Measurements from ENCODE around the gene GSTO1.

Gene GSTO1

DNA sequence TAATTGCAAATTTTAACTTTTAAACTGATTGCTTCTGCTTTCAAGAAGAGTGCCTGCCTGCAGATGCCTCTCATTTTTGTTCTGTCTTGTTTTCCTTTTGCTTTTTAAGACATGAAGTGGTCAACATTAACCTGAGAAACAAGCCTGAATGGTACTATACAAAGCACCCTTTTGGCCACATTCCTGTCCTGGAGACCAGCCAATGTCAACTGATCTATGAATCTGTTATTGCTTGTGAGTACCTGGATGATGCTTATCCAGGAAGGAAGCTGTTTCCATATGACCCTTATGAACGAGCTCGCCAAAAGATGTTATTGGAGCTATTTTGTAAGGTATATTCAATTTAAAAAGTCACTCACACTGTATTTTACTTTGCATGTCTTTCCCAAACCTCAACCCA, 23.1 kb downstream of the GSTO1 start:
- DNase-seq: no peak

DNA sequence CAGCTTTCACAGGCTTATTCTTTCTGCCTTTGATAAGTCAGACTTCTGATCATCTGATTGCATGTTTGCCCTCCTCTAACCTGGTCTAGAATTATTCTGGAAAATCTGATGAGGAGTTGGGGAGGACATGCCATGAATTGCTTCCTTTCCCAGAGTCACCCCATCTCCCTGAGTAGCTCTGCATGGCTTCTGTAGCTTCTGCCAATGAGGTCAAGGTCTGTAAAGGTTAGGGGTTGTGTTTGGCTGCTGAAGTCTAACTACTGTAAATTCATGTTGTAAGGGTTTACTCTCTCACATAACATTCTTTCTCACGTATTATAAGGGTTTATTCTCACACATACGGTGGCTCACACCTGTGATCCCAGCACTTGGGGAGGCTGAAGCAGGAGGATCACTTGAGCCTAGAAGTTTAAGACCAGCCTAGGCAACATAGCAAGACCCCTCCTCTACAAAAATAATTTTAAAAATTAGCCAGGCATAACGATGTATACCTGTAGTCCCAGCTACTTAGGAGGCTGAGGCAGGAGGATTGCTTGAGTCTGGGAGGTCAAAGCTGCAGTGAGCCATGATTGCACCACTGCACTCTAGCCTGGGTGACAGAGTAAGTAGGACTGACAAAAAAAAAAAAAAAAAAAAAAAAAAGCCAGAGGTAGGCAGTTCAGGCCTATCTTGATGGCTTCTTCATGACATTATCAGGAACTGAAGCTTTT, 25.0 kb downstream of the GSTO1 start:
- DNase-seq: no peak

DNA sequence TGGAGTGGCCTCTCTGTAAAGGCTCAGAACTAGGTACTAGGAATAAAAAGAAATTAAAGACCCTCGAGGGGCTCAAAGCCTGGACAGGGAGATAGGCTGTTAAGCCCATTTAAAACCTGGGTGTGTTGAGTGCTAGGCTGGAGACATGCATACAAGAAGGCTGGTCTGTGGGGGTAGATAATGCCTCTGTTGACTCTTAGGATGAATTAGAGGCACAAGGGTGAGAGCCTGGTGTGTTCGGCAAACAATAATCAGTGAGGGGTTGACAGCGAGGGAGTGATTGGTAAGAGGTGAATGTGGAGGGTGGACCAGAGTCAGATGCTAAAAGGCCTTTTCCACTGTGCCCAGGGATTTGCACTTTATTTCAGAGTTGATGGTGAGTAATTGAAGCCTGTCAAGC, 27.0 kb downstream of the GSTO1 start:
- no peak for DNase-seq

DNA sequence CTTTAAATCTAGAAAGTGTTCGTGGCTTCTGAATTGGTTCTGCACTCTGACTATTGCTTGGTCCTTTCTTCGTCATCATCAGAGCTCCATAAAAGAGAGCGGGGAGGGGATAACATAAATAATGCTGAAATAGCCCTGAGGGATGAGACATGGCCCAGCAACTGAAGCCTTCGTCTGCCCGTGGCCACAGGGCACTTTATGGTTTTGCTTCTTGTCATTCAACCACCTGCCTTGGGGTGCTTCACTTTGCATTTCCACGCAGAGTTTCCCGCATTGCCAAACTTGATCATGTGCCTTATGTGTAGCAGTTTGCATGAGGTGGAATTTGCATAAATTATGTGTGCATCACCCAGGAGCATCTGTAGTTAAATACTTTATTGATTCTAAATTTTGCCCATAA, 30.2 kb downstream of the GSTO1 start:
- DNase-seq: no peak

DNA sequence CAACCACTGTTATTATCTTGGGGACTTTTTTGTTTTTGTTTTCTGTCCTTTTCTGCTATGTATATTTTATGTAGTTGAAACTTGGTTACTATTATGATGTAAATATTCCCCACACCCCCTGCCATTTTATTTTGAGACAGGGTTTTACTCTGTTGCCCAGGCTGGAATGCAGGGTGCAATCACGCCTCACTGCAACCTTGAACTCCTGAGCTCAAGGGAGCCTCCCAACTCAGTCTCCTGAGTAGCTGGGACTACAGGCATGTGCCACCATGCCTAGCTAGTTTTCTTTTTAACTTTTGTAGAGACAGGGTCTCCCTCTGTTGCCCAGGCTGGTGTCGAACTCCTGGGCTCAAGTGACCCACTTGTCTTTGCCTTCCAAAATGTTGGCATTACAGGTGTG, 32.2 kb downstream of the GSTO1 start:
- DNase-seq: no peak

DNA sequence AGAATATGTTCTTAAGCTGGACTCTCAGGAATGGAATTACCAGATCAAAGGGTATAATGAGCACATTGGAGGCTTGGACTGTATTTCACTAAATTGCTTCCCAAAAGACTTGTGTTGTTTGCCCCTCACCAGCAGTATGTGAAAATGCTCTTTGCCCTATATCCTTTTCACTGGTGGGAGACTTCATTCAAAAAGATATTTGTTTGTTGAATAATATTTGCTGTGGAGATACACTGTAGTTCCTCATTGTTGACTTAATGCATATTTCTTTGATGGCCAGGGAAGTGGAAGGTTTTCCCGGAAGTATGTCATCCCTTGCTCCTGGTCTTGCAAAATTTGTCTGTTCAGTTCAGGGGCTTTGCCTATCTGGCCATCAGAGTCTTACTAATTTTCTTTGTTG, 33.7 kb downstream of the GSTO1 start:
- no peak for DNase-seq

DNA sequence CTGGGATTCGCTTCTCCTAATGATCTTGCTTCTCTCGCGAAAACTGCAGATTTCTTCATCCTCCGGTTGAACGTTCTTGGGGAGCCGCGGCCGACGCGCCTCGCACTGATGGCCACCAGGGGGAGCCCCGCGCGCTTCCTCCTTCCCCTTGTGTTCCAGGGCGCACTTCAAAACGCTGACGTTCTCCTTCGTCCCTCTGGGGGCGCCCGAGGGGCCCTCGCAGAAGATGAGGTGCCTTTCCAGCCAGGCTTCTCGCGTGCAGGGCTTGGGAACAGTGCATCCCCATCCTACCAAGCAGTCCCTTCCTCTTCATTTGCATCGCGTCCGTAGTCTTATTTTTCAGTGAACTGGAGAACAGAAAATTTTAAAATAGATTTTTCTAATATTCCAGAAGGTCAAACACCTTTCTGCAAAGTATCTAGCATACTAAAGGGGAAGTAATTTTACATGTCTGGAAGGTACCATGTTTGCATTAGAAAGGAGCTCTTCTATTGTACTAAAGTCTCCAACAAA, 36.8 kb downstream of the GSTO1 start:
- DNase-seq: peak; percentile 89

DNA sequence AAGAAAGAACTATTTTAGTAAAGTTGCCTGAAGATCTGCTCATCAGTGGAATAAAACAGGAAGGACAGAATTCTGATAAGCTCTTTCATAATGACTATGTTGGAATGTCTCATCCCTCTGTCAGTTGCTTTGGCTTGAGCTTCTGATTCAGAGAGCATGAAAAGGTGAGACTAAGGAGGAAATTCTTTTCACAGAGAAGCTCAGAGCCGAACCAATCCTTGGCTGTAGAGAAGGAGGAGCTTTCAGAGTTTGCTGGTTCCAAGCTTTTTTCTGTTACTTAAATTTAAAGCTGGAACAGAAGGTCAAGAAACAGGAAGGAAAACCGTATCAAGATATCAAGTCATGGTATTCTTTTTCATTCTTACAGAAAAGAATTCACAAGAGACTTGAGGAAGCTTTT, 38.3 kb downstream of the GSTO1 start:
- peak; percentile 23 for DNase-seq

DNA sequence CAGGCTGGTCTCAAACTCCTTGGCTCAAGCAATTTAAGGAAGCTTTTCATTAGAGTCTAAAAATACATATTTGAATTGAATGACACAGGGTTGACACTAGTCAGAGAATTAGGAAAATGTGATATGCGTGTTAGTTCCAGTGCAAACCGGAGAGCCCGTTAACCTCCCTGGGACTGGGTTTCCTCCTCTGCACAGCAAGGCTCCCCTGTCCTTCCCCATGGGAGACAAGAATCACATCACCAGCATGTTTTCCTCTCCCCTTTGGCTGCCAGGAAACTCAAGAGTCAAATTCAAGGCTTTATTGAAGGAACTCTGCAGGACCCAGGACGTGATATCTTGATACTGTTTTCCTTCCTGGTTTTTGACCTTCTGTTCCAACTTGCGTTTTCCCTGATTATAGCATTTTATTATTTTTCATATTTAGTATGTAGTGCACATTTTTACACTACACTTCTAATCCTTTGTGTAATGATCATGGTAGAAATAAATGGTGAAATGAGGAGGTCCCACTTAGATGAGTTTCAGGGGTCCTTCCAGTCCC, 39.2 kb downstream of the GSTO1 start:
- no peak for DNase-seq

DNA sequence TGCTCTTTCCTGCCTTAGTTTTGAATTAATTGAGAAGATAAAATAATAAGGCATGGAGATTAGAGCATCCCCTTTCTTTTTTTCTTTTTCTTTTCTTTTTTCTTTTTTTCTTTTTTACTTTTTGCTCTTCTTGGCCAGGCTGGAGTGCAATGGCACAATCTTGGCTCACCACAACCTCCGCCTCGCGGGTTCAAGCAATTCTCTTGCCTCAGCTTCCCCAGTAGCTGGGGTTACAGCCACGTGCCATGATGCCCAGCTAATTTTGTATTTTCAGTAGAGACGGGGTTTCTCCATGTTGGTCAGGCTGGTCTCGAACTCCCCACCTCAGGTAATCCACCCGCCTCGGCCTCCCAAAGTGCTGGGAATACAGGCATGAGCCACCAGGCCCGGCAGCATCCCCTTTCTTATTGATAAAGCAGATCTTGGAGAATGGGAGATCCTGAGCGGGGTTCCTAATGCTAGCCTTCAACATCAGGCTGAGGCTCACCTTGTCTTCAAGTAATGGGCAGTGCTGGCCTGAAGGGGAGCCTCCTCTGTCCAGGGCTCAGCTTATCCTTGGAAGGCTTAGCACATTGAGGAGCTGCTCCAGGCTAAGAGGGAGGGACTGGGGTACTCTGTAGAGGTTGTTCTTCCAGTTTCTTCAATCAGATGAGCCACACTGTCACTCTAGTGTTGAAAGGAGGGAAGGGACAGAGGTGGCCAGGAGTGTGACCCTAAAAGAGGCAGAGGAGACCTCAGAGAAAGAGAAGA, 42.2 kb downstream of the GSTO1 start:
- no peak for DNase-seq

DNA sequence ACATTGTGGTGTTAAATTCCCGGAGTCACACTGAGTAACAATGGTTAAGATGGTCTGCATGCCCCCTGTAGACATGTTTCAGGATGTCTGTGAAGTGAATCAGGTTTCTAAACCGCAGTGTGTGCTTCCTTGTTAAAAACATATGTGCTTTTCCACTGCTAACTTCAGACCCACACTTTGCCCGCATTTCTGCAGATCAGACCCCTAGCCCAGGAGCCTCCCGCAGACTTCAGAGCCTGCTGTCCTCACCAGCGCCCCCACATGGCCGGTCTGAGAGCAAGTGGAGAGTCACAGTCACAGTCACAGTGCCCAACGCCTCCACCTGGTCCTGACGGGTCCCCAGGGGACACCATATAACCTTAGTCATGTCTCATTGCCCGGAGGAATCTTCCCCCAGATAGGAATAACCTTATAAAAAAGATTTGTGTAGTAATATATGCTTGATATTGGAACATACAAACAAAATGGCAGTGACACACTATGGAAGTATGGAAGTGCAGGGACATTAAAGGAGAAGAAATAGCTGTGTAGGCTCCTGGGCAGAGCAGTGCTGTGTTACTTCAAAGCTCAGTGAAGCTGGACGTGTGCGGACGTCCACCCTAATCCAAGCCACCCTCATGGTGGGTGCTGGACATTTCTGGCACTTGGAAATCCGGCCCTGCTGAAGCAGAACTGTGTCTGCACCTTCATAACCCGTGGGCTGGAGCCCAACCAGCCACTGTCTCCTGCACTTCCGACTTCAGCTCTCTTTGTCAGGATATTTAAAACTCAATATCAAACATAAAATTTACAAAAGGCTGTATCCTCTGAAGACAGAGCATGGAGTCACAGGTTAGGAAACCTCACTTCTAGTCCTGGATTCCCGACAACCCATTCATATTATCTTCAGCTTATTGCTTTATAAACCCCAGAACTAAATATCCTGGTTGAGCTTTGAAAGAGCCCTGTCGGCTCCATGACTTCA, 43.3 kb downstream of the GSTO1 start:
- DNase-seq: peak; percentile 31

DNA sequence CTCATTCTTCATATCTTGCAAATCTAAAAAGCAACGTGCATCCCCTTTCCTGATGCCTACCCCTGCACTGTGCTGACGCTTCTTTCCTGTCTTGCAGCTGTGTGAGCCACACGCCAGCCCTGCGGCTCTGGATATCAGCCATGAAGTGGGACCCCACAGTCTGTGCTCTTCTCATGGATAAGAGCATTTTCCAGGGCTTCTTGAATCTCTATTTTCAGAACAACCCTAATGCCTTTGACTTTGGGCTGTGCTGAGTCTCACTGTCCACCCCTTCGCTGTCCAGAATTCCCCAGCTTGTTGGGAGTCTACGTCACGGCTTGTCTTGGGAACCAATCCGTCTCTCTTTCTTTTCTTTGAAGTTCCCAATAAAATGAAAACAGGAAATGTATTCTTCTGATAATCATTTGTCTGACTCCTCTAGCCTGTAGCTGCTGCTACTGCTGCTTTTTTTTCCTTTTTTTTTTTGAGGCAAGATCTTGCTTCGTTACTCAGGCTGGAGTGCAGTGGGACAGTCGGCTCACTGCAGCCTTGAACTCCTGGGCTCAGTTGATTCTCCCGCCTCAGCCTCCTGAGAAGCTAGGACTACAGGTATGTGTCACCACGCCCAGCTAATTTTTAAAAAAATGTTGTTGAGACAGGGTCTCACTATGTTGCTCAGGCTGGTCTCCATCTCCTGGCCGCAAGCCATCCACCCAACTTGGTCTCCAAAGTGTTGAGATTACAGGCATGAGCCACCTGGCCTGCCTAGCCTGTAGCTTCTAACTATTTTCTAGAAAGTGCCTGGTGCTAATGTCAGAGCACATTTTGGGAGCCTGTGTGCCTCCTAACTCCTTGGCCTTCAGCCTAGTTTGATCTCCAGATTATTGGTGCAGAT, 44.6 kb downstream of the GSTO1 start:
- no peak for DNase-seq

DNA sequence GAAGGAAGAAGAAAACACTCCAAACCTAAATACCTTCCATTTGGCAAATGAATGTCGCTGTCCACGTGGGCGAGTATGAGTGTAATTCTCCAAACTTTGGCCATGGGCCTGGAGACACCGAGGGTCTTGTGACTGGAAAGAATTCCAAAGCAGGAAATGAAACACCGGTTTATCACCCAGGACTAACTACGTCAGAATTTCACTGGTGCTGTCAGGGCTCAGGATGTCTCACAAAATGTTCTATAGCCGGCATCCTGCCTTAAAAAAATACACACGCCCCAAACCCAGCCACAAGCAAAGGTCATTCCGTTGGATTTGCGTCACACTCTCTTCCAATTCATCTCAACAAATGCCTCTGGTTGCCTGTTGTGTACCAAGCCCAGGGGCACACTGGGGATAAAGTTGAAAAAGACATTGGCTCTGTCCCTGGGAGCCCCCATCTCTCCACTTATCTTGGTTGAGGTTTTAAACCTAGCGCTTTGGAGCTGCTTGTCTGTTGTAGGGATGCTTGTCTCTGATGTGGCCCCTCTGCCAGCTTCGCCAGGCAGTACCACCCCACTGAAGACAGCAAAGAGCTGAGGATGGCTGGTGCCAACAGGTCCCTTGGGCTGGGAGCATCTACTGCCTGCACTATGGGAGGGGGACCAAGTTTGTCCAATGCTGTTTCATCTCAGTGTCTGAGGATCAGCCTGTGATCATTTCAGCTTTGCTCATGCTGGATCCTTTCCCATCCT, 45.5 kb downstream of the GSTO1 start:
- DNase-seq: no peak

DNA sequence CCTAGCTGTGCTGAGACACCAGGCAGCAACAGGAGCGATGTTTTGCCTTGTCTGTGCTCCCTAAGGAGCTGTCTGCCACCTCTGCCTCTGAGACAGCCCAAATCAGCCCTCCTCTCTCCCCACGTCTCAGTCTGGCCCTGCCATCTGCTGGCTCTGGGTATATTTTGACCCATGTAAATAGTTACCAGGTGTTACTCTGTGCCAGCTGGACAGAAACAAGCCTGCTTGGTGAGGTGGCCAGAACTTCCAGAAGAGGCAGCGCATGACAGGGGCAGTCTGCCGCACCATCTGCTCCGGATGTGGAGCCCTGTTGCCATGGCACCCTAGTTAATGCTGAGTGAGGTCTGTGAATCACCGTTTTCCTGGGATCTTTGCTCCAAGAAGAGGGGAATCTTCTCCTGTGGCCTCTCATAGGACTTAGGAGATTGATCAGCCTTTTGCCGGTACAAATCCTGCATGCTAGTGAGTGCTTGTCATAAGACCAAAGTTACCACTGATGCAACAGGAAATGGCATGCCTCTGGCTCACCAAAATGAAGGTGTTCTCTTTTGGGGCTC, 46.1 kb downstream of the GSTO1 start:
- DNase-seq: peak; percentile 32

DNA sequence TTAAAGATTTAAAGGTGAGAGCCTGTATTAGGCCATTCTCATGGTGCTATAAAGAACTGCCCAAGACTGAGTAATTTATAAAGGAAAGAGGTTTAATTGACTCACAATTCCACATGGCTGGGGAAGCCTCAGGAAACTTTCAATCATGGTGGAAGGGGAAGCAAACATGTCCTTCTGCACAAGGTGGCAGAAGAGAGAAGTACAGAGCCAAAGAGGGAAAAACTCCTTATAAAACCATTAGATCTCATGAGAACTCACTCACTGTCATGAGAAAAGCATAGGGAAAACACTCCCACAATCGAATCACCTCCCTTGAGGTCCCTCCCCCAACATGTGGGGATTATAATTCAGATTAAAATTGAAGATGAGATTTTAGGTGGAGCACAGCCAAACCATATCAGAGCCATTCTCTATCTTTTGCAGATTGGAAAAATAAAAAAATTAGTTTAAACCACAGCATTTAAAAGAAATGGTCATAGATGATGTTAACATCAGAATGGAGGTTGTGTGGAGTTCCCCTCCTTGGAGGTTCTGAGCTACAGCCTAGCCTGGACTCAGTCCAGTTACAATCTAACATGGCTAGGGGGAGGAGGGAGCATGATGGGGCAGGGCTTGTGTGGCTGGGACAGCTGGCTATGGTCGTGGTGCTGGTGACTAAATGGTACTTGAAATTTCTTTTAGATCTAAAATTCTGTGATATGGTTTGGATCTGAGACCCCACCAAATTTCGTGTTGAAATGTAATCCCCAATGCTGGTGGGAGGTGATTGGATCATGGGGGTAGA, 47.4 kb downstream of the GSTO1 start:
- DNase-seq: no peak

DNA sequence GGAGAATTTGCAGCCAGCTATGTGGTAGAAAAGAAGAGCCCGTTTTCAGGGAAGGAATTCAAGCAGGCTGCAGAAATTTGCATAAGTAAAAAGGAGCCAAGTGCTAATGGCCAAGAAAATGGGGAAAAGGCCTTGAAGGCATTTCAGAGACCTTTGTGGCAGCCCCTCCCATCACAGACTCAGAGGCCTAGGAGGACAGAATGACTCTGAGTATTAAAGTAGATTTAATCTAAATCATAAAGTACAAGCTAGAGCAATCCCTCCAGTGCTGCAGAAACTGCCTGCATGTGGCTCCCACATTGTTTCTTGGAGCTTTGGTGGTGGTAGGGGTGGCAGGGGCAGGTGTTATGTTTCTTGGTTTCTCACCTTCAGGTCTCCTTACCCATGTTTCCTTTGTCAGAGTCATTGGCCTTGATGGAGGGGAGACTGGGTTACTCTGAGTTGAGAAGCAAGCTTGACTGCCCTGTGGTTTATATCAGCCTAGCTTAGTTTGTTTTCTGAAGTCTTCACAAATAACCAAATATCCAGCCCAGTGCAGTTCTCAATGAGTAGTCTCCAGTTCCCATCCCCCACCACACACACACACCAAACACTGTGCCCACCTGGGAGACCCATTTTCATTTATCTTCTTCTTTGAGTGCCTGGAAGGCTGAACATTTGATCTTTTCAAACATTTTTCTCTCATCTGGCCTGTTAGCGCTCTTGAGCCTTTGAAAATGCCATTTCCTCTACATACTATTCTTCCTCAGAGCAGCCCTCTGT, 49.1 kb downstream of the GSTO1 start:
- no peak for DNase-seq

DNA sequence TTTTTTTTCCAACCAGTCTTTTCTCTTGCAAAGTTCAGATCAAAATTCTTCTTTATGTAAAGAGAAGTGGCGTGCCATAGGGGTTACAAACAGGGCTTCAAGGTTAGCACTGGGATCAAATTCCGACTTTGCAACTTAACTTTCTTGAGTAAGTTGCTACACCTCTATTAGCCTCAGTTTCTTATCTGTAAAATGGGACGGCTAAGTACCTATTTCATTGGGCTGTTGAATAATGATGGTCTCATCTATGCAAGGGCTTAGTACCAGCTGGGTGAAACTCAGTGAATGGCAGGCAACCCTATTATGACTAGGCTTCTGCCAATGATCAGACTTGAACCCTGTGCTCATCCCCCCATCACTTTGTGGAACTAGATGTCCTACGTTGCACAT, 49.7 kb downstream of the GSTO1 start:
- DNase-seq: no peak

DNA sequence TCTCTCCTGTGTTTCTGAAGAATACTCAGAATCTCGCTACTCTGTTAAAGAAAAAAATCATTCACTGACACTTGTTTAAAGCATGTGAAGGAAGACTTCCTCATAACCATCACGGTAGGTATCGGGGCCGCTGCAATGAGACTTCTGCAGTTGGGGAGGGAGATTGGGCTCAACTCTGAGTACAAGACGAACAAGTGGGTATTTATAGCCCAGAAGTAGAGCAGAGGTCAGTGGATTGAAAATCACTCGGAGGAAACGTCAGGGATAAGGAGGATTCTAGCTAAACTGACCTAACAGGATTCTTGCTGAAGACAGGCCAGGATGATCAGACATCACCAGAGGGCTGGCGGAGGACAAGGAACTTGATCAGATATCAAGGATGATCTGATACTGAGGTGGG, 50.2 kb downstream of the GSTO1 start:
- DNase-seq: no peak

DNA sequence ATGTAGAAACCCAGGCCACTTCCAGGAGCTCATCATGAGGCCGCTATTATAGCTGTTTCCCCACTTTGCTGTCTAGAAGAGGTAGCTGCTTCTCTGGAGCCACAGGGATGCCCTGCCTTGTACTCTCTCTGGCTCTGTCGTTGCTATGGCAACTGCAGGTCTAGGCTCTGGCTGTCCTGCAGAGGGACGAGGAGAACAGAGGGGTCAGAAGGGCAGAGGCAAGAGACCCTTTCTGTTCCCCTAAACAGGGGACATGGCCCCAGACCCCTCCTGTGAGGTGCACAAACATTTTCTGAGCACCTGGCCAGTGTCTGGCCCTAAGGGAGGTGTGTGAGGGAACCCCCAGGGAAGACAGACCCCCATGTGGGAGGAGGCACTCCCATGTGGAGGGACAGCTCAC, 52.2 kb downstream of the GSTO1 start:
- no peak for DNase-seq
